ENCODE data around the gene LRIT1. TPM values are rescaled to one million over a fixed set of nuclear protein-coding genes. Genes with fewer than 3 reads are reported as not detected.

Gene LRIT1
- polyA plus RNA-seq, 1 of the 3 experiments (the other 2 are of a cell fraction), result not detected

DNA sequence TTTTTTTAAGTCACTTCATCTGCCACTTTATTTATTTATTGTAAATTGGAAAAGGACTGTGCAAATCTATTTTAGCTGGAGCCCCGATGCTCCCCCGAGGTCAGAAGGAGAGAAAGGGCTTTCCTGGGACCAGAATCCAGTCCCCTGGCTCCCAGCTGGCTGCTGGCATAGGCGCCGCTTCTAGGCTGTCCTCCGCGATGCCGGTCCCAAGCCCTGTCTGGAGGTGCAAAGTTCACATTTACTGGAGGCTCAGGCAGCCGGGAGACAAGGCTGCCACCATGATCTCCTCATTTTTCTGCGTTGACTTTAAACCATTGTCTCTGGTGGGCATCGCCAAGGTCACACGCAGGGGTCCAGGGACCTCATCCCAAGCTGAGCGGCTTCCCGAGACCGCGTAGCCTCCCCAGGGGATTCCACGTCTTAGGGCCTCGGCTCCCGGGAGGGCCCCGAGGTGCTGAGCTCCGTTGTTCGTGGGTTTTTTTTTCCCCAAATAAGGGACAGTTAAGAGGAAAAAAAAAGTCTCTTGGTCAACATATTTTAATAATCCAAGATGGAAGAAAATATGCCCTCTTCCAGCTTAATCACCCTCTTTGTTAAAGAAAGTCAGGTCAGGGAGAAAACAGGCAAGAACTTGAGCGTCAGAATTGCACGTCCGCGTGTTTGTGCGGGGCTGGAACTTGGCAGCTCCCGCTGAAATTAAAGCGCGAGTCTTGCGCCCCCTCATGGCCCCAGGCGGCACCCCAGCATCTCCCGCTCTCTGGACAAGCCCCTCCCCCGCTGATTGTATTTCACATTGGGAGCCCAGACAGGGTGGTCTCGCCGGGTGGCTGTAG lies 15.4 kb upstream of the LRIT1 start:
- Histone ChIP-seq H3K4me2 (no peak overlapping the region), H3K9me3 (no peaks in the 10 kb centered on the region), H2AFZ (ENCODE audit: low read depth) (no peak overlapping the region), H3K4me1 (ENCODE audit: control insufficient read depth in 1 of 2, insufficient read depth in 2 of 2, low read depth in 1 of 2, low read length in 1 of 2) (peaks cover 0 to 5% of the 10 kb centered on the region in 2 experiments; a peak in 1 of 4 replicates), H3K27me3 (ENCODE audit: insufficient read depth) (no peaks in the 10 kb centered on the region; the same call in 1 of the 2 replicates), H3K79me2 (ENCODE audit: insufficient read depth) (no peaks in the 10 kb centered on the region), H3F3A (replicated peaks; ENCODE audit: insufficient read depth) (no peaks in the 10 kb centered on the region), H3K9me2 (no peaks in the 10 kb centered on the region), H3K36me3 (replicated peaks in 1 of 2; ENCODE audit: control insufficient read depth in 1 of 2, insufficient read depth in 2 of 2, low read length in 1 of 2) (no peaks in the 10 kb centered on the region), H3K9ac (no peak overlapping the region), H3K27ac (ENCODE audit: low read depth in 2 of 2, low read length in 1 of 2) (no peak overlapping the region), H3K4me3 (ENCODE audit: low read depth in 2 of 2, low read length in 1 of 2) (no peak overlapping the region), H4K20me1 (ENCODE audit: insufficient read depth) (no peaks in the 10 kb centered on the region)
- 86% methylated on average over 27 of the region's 35 CpGs for WGBS (ENCODE audit: low lambda C conversion rate)
- POLR2A ChIA-PET, result no interaction called here
- CTCF ChIA-PET, result interaction anchor here (0.6 to 4.4 kb wide), 5 partner anchors 7 to 281 kb away, joined by 3 to 23 read pairs (median 9); no protein-coding TSS in a partner anchor
- TF ChIP-seq JUND (IDR thresholded peaks at IDR 0.05), result no peak
- TF ChIP-seq, protein P1, sequence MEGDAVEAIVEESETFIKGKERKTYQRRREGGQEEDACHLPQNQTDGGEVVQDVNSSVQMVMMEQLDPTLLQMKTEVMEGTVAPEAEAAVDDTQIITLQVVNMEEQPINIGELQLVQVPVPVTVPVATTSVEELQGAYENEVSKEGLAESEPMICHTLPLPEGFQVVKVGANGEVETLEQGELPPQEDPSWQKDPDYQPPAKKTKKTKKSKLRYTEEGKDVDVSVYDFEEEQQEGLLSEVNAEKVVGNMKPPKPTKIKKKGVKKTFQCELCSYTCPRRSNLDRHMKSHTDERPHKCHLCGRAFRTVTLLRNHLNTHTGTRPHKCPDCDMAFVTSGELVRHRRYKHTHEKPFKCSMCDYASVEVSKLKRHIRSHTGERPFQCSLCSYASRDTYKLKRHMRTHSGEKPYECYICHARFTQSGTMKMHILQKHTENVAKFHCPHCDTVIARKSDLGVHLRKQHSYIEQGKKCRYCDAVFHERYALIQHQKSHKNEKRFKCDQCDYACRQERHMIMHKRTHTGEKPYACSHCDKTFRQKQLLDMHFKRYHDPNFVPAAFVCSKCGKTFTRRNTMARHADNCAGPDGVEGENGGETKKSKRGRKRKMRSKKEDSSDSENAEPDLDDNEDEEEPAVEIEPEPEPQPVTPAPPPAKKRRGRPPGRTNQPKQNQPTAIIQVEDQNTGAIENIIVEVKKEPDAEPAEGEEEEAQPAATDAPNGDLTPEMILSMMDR (IDR thresholded peaks at IDR 0.05), result peak; percentile 15; the same call in 1 of the 2 replicates
- DNase-seq, result no peak

- CTCF ChIA-PET, result interaction anchor here (2.2 to 4.4 kb wide), 2 partner anchors 9 to 283 kb away, joined by 6 to 23 read pairs; no protein-coding TSS in a partner anchor
Observed at GRCh38 chr10:84254552-84255478, 13.5 kb upstream of the LRIT1 start.

More at GRCh38 chr10:84254552-84255478, 13.5 kb upstream of the LRIT1 start:
- H2AFZ ChIP-seq (ENCODE audit: low read depth), result no peak overlapping the region
- no peak for TF ChIP-seq GABPA (IDR thresholded peaks at IDR 0.05; ENCODE audit: low read depth)
- no peak for TF ChIP-seq FOXM1 (IDR thresholded peaks at IDR 0.05; ENCODE audit: low read depth)
- TF ChIP-seq, protein P2, sequence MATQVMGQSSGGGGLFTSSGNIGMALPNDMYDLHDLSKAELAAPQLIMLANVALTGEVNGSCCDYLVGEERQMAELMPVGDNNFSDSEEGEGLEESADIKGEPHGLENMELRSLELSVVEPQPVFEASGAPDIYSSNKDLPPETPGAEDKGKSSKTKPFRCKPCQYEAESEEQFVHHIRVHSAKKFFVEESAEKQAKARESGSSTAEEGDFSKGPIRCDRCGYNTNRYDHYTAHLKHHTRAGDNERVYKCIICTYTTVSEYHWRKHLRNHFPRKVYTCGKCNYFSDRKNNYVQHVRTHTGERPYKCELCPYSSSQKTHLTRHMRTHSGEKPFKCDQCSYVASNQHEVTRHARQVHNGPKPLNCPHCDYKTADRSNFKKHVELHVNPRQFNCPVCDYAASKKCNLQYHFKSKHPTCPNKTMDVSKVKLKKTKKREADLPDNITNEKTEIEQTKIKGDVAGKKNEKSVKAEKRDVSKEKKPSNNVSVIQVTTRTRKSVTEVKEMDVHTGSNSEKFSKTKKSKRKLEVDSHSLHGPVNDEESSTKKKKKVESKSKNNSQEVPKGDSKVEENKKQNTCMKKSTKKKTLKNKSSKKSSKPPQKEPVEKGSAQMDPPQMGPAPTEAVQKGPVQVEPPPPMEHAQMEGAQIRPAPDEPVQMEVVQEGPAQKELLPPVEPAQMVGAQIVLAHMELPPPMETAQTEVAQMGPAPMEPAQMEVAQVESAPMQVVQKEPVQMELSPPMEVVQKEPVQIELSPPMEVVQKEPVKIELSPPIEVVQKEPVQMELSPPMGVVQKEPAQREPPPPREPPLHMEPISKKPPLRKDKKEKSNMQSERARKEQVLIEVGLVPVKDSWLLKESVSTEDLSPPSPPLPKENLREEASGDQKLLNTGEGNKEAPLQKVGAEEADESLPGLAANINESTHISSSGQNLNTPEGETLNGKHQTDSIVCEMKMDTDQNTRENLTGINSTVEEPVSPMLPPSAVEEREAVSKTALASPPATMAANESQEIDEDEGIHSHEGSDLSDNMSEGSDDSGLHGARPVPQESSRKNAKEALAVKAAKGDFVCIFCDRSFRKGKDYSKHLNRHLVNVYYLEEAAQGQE (IDR thresholded peaks at IDR 0.05; ENCODE audit: low read depth, low read length), result no peak
- no peak for TF ChIP-seq MXI1 (IDR thresholded peaks at IDR 0.05; ENCODE audit: low read depth, low read length)
- TF ChIP-seq, protein P3, sequence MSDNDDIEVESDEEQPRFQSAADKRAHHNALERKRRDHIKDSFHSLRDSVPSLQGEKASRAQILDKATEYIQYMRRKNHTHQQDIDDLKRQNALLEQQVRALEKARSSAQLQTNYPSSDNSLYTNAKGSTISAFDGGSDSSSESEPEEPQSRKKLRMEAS (IDR thresholded peaks at IDR 0.05; ENCODE audit: low read depth), result no peak
- TF ChIP-seq FOSL2 (IDR thresholded peaks at IDR 0.05; ENCODE audit: borderline replicate concordance, low read depth), result no peak
- DNase-seq, result no peak
- no peak overlapping the region for H3K9ac ChIP-seq
- no peak overlapping the region for H3K27ac ChIP-seq (ENCODE audit: low read depth in 2 of 2, low read length in 1 of 2)
- H4K20me1 ChIP-seq (ENCODE audit: insufficient read depth), result no peaks in the 10 kb centered on the region
- 51% methylated on average over 10 of the region's 10 CpGs for WGBS (ENCODE audit: low lambda C conversion rate)
- H3K79me2 ChIP-seq (ENCODE audit: insufficient read depth), result no peaks in the 10 kb centered on the region
- peaks cover 0 to 5% of the 10 kb centered on the region in 2 experiments; a peak in 1 of 4 replicates for H3K4me1 ChIP-seq (ENCODE audit: control insufficient read depth in 1 of 2, insufficient read depth in 2 of 2, low read depth in 1 of 2, low read length in 1 of 2)
- H3K4me3 ChIP-seq (ENCODE audit: low read depth in 2 of 2, low read length in 1 of 2), result no peak overlapping the region
- H3K27me3 ChIP-seq (ENCODE audit: insufficient read depth), result no peaks in the 10 kb centered on the region; the same call in 1 of the 2 replicates
- H3F3A ChIP-seq (replicated peaks; ENCODE audit: insufficient read depth), result no peaks in the 10 kb centered on the region
- no peak overlapping the region for H3K4me2 ChIP-seq
- H3K9me3 ChIP-seq, result no peaks in the 10 kb centered on the region
- no peaks in the 10 kb centered on the region for H3K36me3 ChIP-seq (replicated peaks in 1 of 2; ENCODE audit: control insufficient read depth in 1 of 2, insufficient read depth in 2 of 2, low read length in 1 of 2)
- POLR2A ChIA-PET, result no interaction called here
- H3K9me2 ChIP-seq, result no peaks in the 10 kb centered on the region
